GM12891 (cell line): ENCODE data around the gene PIK3C3.

Experiments used
- POLR2A ChIP-seq: IDR thresholded peaks from 2 replicates; pipeline ENCODE4 v1.6.1; 2011; ENCODE audit warnings: low read depth, low read length, control low read depth
- POLR2AphosphoS5 ChIP-seq: IDR thresholded peaks from 2 replicates; pipeline ENCODE4 v1.6.1; 2011; ENCODE audit warnings: low read depth, low read length, control low read depth

- TF ChIP-seq POLR2A (no peak), POLR2AphosphoS5 (no peak)
Observed at GRCh38 chr18:41982942-41983660, 28.1 kb downstream of the PIK3C3 start.
